ENCODE data around the gene LRP10.

GRCh38 chr14:22843123-22843925 lies 28.2 kb upstream of the LRP10 start:
- TF ChIP-seq POLR2A (IDR thresholded peaks at IDR 0.05; ENCODE audit: low read length) (no peak), GATA1 (IDR thresholded peaks at IDR 0.05; ENCODE audit: low read depth, low read length) (no peak)
